KOPT-K1 (cell line): ENCODE results near the gene NPTXR.
"Not testable (repeated sequence)": the region's sequence is repeated elsewhere in the genome, so short reads cannot be mapped to it uniquely, and the experiment has no call there.

Source experiments
- H3K27ac ChIP-seq: fragments of 200-600 bp; sonication (generic); 2 replicates; pipeline ENCODE4 v1.5.1; 2016; ENCODE audit warnings: antibody characterized with exemption, mild to moderate bottlenecking, low read depth, low read length; ENCODE audit not compliant: poor library complexity, severe bottlenecking
- H3K36me3 ChIP-seq: fragments of 200-600 bp; sonication (generic); 2 replicates; pipeline ENCODE4 v1.5.1; 2017; ENCODE audit warnings: antibody characterized with exemption, mild to moderate bottlenecking, low read length, moderate library complexity; ENCODE audit not compliant: insufficient read depth
- H3K9me3 ChIP-seq: fragments of 200-600 bp; sonication (generic); 2 replicates; pipeline ENCODE4 v1.5.1; 2017; ENCODE audit warnings: antibody characterized with exemption, low read length, mild to moderate bottlenecking; ENCODE audit not compliant: insufficient read depth, poor library complexity, severe bottlenecking

NPTXR gene

DNA sequence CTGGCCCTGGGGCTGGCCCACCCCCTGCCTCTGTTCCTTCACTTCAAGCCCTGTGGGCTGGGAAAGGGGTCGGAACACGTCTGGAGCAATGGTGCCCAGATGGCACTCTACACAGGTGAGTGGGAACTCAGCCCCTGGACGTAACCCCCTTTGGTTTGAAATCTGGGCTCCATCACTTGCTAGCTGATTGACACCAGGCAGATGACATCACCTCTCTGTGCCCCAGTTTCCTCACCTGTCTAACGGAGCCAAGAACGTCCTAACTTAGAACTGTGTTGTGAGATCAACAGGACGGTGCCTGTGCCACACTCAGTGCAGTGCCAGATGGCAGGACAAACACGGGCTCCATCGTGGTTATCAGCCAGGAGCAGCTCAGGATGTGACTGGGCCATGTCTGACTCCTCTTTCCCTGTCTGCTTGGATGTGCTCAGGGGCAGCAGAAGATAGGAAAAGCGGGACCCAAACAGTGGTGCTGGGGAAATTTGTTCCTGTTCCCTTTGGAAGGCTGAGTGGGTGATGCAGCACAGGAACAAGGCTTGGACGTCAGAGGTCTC, 24.4 kb downstream of the NPTXR start:
- Histone ChIP-seq H3K36me3 (no peaks in the 10 kb centered on the region), H3K27ac (no peak overlapping the region), H3K9me3 (no peaks in the 10 kb centered on the region)

DNA sequence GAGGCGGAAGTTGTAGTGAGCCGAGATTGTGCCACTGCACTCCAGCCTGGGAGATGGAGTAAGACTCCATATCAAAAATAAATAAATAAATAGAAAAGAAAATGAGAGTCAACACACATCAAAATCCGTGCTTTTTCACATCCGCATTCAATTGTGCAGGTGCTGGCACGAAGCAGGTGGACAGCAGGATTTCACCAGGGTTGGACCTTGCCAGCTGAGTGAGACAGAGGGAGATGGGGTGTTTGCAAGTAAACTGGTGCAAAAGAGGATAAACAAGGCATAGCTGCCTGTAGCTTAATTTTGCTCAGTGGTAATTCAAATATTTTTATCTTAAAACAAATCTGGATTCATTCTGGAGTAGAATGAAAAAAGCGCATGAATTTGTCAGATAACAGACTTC, 26.6 kb downstream of the NPTXR start:
- Histone ChIP-seq H3K9me3 (no peaks in the 10 kb centered on the region), H3K27ac (no peak overlapping the region), H3K36me3 (no peaks in the 10 kb centered on the region)

DNA sequence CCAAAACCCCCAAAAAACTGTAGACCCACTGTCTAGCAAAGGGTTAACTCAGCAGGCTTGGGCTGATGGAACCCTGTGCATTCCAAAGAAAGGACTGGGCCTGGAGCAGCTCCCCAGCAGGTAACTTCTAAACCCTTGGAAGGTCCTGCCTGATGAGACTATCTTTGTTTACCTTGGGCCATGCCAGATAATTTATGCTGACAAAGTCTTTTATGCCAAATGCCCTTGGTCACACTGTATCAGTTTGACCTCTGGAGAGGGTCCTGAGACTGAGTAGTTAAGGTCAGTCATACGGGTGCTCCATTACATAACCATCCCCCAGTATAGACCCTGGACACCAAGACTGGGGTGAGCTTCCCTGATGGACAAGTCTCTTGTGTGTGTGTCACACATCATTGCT, 28.0 kb downstream of the NPTXR start:
- no peak overlapping the region for H3K27ac ChIP-seq
- H3K36me3 ChIP-seq: no peaks in the 10 kb centered on the region
- no peaks in the 10 kb centered on the region for H3K9me3 ChIP-seq

DNA sequence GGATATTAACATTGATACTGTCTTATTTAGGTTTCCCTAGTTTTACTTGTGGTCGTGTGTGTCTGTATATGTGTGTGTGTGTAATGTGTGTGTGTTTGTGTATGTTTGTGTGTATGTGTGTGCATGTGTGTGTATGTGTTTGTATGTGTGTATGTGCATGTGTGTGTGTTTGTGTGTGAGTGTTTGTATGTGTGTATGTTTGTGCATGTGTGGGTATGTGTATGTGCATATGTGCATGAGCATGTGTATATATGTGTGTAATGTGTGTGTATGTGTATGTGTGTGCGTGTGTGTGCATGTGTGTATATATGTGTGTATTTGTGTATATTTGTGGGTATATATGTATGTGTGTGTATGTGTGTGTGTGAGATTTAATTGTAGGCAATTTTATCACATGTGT, 32.6 kb downstream of the NPTXR start:
- Histone ChIP-seq H3K27ac (no peak overlapping the region), H3K36me3 (no peaks in the 10 kb centered on the region), H3K9me3 (peaks cover 19% of the 10 kb centered on the region)

DNA sequence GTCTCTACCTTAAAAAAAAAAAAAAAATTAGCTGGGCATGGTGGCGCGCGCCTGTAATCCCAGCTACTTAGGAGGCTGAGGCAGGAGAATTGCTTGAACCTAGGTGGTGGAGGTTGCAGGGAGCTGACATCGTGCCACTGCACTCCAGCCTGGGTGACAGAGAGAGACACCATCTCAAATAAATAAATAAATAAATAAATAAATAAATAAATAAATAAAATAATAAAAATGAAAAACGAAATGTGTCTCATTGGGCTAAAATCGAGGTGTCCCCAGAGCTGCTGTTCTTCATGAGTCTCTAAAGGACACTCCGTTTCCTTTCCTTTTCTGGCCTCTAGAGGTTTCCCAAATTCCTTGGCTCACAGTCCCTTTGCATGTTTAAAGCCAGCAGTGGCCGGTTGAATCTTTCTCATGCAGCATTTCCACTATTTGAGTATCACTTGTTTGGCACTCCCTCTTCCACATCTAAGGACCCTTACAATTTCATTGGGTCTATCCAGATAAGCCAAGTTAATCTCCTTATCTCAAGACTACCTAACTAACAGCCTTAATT, 38.7 kb downstream of the NPTXR start:
- H3K9me3 ChIP-seq: peaks cover 15% of the 10 kb centered on the region
- H3K27ac ChIP-seq, H3K36me3 ChIP-seq: not testable (repeated sequence)

DNA sequence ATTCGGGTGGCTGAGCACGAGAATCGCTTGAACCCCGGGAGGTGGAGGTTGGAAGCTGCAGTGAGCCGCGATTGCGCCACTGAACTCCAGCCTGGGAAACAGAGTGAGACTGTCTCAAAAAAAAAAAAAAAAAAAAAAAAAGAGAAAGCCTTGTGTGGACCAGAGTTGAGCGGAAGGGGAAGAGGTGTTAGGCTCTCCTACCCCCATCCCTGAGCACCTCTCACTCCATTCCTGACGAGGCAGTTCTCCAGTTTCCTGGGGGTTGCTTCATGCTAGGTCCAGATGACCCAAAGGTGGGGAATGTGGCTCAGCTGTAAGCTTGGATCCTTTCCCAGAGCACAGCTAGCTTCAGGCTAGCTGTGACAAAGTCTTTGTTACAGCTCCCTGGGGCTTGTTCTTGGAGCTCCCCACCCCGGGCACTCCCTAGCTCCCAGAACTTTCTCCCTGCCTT, 41.1 kb downstream of the NPTXR start:
- Histone ChIP-seq H3K27ac (no peak overlapping the region), H3K9me3 (peaks cover 16% of the 10 kb centered on the region), H3K36me3 (no peaks in the 10 kb centered on the region)

DNA sequence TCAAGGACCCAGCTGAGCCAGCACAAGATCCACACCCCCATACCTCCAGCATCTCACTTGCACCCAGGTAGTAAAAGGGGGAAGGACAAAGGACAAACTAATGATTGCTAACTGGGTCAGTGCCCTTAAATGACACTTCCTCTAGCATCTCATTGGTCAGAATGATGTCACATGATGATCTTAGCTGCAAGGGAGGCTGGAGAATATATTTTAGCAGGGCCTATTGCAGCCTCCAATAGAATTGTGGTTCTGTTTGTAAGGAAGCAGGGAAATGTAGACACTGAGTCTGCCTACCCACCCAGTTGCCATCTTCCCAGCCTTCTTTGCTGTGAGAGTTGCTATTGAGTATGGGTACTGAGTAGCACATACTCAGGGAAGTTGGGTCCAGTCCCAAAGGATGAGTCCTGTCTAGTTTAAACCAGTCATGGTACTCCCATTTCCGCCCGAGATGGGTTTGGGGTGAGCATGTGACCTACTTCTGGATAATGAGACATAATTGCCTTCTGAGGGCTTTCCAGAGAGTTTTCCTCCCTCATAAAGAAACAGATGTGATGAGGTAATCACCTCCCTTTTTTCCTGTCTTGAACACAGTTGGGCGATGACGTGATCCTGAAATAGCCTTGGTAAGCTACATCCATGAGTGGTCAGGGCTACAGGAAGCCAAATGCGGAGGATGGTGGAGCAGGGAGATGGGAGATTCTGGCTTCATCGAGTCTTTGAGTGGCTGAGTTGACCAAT, 44.4 kb downstream of the NPTXR start:
- Histone ChIP-seq H3K36me3 (no peaks in the 10 kb centered on the region), H3K9me3 (peaks cover 16% of the 10 kb centered on the region), H3K27ac (no peak overlapping the region)

DNA sequence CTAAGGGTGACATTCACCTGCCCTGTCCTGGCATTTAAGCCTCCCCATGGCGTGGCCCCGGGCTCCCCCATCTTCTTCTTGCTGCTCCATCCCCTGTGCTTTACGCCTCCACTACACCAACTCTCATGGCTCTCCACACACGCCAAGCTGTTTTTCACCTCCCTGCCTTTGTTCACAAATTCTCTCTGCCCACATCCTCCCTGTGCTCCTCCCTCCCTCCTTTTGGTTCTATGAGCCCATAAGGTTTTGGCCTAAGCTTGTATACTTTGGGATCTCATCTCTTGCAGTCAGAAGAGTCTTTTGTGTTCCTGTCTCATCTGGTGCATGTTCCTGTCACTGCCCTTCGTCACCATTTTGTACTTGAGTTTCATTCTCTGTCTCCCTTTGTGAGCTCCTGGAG, 45.3 kb downstream of the NPTXR start:
- no peaks in the 10 kb centered on the region for H3K36me3 ChIP-seq
- H3K9me3 ChIP-seq: peaks cover 16% of the 10 kb centered on the region
- no peak overlapping the region for H3K27ac ChIP-seq

DNA sequence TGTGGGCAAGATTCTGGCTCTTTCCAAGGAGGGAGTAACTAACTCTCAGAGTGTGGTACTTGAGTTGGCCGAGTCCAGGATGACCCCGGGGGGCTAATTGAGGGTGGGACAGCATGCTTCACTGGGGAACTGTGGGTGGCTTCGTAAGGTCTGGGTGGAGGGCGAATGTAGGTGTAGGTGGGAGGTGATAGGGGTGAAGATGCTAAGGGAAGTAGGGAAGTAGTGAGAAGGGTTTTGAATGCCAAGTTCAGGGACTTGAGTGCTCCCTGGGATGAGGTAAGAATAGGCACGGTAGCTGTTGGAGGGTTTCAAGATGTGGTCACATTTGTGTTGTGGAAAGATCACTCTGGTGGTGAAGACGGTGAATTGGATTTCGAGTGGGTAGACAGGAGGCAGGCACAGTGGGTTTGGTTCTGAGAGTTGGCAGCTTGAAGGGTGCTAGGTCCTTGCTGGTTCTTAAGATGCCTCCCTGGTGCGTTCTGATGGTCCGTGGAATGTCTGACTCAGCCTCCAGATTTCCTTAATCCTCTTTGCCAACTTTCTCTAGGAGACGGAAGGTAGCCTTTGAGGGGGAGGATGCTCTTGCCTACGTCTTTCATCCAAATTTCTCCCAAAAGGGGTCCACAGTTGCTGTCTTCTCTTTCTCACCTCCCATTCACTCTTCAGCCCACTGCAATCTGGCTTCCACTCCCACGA, 47.4 kb downstream of the NPTXR start:
- peaks cover 16% of the 10 kb centered on the region for H3K9me3 ChIP-seq
- H3K36me3 ChIP-seq: no peaks in the 10 kb centered on the region
- H3K27ac ChIP-seq: no peak overlapping the region

DNA sequence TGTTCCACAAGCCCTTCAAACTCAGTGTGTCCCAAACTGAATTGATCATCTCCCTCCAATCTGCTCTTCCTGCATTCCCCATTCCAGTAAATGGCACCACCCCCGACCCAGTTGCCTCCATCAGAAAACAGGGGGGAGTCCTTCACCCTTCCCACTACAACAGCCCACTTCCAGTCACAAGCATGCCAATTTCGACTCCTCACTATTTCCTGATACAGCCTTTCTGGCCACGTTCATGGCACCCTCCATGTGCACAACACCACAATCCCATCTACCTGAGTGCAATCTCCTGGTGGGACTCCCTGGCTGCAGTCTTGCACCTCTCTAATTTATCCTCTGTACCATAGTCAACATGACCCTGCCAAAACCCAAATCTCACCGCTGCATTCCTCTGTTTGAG, 48.3 kb downstream of the NPTXR start:
- Histone ChIP-seq H3K36me3 (no peaks in the 10 kb centered on the region), H3K9me3 (peaks cover 16% of the 10 kb centered on the region), H3K27ac (no peak overlapping the region)

DNA sequence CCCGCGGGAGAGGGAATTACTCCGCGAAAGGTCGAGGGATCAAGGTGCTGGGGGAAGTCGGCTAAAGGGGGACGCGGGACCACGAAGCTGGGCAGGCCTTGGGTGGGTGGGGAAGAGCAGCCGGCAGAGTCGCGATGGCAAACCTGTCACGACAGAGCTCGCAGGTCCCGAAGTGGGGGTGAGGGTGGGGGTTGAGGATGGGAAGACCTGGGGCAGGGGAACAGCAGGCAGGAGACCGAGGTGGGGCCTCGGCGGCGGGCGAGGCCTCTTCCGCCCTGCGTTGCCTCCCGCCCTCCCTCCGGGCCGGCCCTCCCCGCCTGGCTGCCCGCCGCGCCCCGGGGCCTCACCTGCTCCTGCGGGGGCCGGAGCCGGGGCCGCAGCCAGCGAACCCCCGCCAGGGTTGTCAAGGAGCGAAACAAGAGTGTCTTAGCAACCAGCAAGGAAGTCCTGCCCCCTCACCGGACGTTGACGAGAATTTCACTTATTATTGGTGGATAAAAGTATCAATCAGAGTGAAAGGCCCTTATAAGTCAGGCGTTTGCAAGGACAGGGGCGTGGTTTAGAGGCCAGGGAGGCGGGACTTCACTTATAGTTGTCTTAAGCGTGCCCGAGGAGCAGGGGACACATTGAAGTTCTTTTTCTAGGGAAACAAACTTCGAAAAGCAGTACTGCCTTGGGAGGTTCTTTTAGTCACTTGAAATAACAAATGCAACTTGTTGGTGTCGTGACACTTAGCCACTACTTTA, 49.9 kb downstream of the NPTXR start, which contains the start of gene DNAL4:
TSS of gene DNAL4 (minus strand) at position 423 of the 746 bp plus-strand sequence. CDS start 11,412 bp downstream, outside the sequence.
- peaks cover 1% of the 10 kb centered on the region for H3K9me3 ChIP-seq
- no peaks in the 10 kb centered on the region for H3K36me3 ChIP-seq
- H3K27ac ChIP-seq: peak within 1 kb of the TSS; percentile 36

DNA sequence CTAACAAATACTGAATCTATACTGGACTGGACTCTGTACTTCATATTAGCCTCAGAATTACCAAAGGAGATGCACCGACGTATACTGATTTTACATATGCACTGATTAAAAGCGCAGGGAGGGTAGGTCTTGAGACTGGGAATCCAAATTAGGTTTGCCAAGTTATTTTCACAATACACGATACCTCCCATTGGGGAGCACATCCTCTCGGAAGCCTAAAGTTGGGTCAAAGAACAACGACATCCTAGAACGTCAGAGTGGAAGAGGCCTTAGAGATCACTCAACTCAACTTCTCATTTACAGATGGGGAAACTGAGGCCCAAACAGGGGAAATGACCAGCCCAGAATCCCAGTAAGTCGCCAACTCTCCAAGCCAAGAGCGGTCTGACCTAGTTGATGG, 50.5 kb downstream of the NPTXR start:
- Histone ChIP-seq H3K9me3 (no peaks in the 10 kb centered on the region), H3K36me3 (no peaks in the 10 kb centered on the region), H3K27ac (peak overlapping the region; percentile 36)

DNA sequence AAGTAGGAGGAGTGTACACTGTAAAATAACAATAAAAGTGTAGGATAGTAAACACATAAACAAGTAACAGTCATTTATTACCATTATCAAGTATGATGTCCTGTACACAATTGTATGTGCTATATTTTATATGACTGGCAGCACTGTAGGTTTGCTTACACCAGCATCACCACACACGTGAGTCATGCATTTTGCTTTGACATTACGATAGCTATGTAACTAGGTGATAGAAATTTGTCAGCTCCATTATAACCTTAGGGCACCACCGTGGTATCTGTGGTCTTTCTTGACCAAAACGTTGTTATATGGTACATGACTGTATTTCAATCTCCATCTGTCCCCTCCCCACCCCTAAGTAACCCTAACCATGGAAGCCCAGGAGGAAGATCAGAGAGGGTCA, 51.0 kb downstream of the NPTXR start:
- H3K36me3 ChIP-seq: no peaks in the 10 kb centered on the region
- no peak overlapping the region for H3K27ac ChIP-seq
- H3K9me3 ChIP-seq: no peaks in the 10 kb centered on the region

DNA sequence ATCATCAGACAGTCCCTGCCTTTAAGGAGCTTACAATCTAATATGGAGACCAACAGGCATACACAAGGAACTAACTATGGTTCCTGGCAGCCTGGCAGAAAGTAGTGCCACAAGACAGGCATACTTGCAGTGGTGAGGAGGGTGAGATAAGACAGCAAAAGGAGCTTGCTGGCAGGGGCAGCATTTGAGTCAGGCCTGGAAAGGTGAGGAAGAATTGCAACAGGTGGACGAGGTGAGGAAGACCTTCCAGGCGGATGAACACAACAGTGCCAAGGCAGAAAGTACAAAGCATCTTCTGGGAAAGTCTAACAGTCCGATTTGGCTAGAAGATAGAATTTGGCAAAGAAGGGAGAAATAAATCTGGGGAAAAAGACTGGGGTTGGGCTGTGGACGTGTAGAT, 54.2 kb downstream of the NPTXR start:
- no peaks in the 10 kb centered on the region for H3K9me3 ChIP-seq
- no peaks in the 10 kb centered on the region for H3K36me3 ChIP-seq
- H3K27ac ChIP-seq: no peak overlapping the region

DNA sequence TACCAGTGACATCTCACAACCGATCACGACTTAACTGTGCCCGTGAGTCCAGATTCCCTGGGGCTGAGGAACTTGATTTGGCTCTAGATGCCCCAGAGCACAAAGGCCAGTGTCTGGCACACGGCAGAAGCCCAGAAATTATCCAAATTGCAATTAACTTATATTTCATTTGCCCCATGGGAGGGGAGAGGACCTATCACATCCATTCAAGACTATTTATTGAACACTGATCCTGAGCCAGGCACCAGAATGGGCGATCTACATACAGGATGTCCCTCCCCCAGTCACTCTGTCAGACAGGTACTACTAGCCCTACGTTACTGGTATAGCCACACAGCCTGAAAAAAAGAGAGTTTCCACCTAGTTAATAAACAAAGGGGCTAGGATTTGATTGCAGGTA, 55.0 kb downstream of the NPTXR start:
- Histone ChIP-seq H3K27ac (no peak overlapping the region), H3K36me3 (no peaks in the 10 kb centered on the region), H3K9me3 (no peaks in the 10 kb centered on the region)
